ENCODE data around the gene PMP22. TPM values are rescaled to one million over a fixed set of nuclear protein-coding genes. Genes with fewer than 3 reads are reported as not detected.

Gene PMP22
- 100 to 1,000 TPM in 1 of 4 donors, 10 to 100 TPM in 3; 53.1 to 210 (median 77.5) TPM for polyA plus RNA-seq (ENCODE audit: insufficient read length in 4 of 4)

DNA sequence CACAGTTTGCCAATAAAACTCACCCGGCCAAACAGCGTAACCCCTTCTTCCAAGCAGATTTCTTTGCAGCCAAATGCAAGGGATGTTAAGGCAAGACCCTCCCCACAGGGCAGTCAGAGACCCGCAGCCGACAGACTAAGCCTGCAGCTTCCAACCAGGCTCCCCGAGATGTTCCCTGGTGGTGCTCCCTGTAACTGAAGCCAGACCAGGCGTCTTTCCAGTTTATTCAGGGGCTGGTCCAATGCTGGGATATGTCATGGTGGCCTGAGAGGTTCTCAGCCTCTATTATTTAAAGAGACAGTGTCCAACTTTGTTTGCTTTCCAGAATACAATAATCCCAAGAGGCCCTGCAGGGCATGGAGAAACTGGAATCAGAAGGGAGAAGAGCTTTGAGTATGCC, at the start of gene PMP22:
Gene PMP22 (minus strand): TSS at position 196 of the 400 bp plus-strand sequence. CDS start 4,599 bp downstream, outside the sequence.
- DNase-seq (ENCODE audit: low read depth in 4 of 4, low spot score in 3 of 4): no peak

DNA sequence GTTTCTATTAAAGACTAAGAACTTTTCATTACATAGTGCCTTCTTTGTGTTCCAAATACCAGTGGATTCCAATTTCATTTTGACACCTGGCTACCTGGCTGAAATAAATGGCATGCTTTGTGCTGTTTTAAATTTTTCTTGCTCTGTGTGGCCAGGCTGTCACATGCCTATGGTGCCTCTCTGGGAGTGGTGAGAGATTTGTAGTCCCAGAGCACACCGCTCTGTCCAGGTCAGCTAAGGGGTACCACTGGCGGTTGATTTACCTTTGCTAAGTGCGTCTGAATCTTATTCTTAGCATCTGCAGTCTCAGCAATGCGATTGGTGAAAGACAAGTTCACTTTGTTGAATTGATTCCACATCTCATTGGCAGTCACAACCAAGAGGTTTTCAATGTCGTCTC, 46.9 kb upstream of the PMP22 start:
- DNase-seq (ENCODE audit: low read depth in 4 of 4, low spot score in 3 of 4): no peak

DNA sequence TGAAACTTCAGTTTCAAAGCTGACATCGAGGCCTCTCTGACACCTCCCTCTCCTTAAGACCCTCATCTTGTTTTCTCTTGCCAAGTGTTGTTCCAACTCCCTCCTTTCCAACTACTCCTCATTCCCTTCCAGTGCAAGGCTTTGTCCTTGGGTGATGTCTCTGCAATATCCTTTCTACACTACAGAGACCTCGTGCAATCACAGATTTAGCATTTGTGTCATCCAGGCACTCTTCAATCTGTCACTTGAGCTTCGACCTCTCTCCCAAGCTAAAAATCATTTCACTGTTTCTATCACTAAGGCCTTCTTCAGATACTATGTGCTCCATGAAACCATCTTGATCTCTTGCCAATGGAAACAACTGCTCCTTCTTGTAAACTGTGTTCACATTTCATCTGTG, 44.7 kb upstream of the PMP22 start:
- no peak for DNase-seq (ENCODE audit: low read depth in 4 of 4, low spot score in 3 of 4)

DNA sequence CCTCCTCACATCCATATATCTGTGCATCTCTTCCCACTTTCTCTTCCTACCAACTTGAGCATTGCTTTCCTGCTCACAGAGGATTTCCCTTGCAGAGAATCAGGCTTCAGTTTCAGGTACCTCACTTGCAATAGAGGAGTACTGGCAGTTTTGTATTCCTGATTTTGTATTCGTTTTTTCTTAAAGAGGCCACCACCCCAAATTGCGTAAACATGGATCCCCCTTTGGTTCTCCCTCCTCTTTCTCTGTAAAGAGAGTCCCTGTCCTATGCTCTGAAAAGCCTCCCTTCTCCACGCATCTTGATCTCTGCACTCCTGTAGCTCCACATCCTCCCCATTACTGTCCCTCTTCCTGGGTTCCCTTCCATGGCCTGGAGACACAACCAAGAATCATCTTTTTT, 44.1 kb upstream of the PMP22 start:
- DNase-seq (ENCODE audit: low read depth in 4 of 4, low spot score in 3 of 4): no peak

DNA sequence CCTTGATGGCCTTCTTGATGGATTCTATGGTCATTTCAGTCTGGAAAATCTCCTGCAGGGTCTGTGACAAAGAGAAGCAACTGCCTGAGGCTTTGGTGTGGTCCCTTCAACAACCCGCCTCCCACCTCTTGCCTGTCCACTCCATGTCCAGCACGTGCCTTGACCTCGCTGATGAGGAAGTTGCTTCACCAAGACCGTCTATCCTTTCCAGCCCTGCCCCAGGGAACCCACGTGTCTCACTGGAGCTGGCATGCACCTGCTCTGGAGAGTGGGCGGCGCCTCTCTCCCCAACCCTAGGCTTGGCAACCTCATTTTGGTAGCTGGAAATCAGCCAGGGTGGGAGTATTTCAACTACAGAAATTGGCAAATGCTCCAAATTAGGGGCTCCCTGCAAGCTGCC, 43.6 kb upstream of the PMP22 start:
- no peak for DNase-seq (ENCODE audit: low read depth in 4 of 4, low spot score in 3 of 4)

DNA sequence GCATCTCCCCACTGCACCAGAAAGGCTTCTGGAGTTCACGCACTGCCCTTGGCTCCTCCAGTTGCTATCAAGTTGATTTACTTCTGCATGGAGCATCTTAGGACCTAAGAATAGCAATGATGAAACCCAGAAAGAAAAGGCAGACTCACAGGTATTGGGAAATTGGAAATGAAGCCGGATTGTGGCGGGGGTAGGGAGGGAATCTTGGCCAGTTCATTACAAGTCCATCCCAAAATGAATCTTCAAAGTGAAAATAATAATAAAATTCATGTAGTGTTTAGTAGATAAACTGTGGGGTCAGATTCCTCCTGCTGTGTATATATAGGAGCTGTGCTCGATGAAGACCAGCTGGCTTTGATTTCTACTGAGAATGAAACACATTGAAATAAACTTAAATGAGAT, 42.6 kb upstream of the PMP22 start:
- DNase-seq (ENCODE audit: low read depth in 4 of 4, low spot score in 3 of 4): peak in 1 of 4 donors; percentile 14

DNA sequence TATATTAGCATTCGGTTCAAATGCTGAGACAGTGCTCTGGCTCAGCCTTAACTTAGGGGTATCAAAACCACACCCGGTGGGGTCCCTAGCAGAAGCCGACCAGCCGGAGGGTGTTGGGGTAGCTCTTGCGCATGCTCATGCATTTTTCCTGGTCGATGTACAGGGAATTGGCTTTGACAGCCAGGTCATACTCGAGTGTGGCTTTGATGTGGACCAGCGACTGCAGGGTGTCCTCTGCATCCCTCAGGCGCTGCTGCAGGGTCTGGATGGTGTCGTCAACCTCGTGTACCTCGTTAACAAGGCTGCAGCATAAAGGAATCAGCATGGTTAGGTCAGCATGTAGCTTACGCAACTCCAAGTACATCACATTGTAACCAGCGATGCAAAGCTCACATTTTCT, 38.7 kb upstream of the PMP22 start:
- no peak for DNase-seq (ENCODE audit: low read depth in 4 of 4, low spot score in 3 of 4)

DNA sequence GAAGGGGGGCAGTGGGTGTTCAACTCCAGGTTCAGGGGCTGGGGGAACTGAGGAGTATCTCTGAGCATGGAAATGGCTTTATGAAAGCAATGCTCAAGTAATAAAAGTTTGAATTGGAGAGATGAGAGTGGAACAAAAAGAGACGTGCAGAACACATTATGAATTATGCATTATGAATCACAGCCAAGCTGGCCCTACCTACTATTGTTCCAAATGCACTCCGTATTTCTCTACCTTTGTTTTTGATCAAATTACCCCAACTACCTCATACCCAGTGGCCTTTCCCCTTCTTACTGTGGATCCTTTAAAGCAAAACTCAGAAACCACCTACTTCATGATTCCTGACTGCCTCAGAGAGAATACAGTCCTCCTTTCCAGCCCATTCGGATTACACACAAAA, 38.1 kb upstream of the PMP22 start:
- no peak for DNase-seq (ENCODE audit: low read depth in 4 of 4, low spot score in 3 of 4)

DNA sequence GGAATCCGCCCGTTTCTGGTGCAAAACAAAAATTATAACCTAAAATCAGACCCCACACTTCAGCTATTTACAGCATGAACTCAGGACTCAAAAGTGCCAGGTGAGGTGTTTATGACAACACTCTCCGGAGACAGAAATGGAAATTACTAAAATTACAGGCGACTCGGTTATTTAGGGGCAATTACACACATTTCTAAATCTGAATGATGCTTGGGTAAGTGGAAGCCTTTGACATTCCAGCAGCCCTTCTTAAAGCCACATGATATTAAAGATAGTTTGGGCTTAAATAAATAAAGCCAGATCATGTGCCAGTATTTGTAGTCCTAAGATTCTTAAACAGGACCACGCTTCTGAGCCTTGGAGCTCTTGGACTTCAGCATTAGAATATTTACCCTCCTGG, 36.7 kb upstream of the PMP22 start:
- DNase-seq (ENCODE audit: low read depth in 4 of 4, low spot score in 3 of 4): no peak

DNA sequence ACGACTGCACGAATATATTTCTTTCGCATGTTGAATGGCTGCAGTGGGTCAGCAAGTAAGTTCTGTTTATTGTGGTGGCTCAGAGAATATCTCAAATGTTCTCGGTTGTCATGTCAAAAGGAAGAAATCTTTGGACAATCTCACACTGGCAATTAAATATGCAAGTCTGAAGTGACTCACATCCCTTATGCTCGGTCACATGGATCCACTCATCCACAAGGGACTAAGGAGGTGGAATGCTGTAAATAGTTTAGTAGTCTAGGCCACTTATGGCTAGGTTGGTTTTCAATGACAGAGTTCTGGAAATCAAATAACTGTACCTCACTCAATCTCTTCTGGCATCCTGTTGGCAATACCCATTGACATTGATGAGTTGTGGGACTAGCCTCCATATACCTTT, 33.0 kb upstream of the PMP22 start:
- DNase-seq (ENCODE audit: low read depth in 4 of 4, low spot score in 3 of 4): no peak

DNA sequence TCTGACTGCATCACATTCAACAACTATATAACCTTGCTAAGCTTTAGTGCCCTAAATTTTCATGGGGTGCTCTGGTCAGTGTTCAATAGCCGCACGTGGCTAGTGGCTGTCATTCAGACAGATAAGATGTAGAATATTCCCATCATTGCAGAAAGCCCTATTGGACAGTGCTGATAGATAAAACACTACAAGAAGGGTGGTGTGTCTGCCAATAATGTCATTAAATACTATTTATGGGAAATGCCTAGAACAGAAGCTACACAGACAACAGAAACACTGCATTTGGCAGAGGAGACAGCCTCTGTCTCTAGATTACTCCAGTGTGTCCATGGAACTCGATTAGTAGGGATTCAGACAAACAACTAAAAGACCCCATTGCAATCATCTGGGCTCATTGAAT, 28.4 kb upstream of the PMP22 start:
- no peak for DNase-seq (ENCODE audit: low read depth in 4 of 4, low spot score in 3 of 4)

DNA sequence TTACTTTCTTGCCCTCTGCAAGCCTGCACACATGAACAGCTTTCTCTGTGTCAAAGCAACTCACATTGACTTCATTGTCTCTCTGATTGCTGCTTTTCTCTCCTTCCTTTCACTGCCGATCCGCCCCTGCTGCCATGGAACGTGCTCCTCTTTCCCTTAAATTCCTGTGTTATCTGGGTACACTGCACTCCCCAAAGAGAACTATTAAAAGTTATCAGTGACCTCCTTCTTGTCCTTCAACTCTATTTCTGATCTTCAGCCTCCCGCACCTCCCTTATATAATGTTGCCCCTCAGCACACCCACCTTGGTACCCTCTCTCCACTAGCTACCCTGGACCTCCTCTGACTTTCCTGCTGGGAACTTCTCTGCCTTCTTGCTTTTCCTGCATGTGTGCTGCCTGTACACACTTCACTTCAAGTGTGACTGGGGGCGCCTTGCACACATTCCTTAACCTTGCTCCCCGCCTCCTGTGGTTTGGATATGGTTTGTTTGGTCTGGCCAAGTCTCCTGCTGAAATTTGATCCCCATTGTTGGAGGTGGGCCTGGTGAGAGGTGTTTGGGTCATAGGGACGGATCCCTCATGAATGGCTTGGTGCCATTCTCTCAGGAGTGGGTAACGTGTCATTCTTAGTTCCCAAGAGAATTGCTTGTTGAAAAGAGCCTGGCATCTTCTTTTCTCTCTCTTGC, 26.7 kb upstream of the PMP22 start:
- no peak for DNase-seq (ENCODE audit: low read depth in 4 of 4, low spot score in 3 of 4)

DNA sequence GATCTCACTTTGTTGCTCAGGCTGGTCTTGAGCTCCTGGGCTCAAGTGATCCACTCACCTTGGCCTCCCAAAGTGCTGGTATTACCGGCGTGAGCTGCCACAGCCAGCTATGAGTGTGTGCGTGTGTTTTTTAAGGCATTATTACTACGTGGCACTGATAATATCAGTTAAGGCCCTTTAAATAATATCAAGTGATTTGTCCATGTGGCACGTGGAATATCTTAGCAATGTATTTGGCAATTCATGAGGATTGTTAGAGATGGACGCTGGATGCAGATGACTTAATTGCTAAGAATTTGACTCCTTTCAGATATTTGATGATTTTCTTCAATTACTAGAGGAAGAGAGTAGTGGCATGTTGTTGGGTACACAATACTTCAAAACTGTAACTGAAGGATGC, 25.5 kb upstream of the PMP22 start:
- no peak for DNase-seq (ENCODE audit: low read depth in 4 of 4, low spot score in 3 of 4)

DNA sequence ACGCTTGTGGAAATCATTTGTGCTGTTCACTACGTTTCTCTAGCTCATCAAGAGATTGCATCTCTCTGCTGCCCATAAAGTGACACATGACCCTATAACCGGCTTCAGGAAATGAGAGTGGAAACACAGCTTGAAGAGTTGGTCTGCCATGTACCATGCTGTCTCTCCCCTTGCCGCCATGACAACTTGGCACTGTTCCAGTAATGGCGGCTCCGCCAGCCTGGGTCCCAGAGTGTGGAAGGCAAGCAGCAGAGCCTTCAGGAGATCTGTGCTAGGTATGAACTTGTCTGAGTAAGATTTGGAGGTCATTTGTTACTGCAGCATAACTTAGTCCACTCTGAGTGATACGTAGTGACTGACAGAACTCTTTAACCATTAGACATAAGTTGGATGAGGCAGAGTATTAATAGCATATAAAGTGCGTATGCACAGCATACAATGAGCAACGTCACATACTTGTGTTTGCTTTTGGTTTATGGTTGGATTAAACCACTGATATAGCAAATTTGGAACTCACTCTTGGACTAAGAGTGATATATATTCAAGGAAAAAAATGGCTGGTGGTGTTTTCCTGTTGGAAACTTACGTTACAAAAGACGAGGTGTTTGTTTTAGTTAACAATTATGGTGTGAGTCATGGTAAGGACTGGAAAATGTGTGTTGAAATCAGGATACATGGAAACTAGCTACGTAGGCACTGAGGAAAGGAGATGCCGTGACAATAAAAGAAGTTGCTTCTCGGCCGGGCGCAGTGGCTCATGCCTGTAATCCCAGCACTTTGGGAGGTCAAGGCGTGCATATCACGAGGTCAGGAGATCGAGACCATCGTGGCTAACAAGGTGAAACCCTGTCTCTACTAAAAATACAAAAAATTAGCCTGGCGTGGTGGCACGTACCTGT, 24.4 kb upstream of the PMP22 start:
- DNase-seq (ENCODE audit: low read depth in 4 of 4, low spot score in 3 of 4): no peak

DNA sequence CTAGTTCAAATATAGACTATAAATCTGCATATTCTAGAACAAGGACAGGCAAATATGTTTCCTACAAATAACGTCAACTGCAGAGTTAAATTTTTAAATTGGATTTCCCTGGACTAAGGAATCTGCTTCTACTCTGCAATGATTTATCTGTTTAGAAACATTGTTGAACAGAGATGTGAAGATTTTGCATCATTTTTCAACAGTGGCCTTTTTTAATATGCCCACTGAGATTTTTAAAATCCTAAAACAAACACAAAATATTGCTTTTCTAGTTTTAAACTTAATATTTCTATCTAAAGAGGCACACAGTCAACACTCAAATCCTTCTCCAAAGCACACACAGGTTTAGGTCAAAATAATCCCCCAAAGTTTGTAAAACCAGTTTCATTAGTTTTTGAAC, 23.7 kb upstream of the PMP22 start:
- DNase-seq (ENCODE audit: low read depth in 4 of 4, low spot score in 3 of 4): no peak

DNA sequence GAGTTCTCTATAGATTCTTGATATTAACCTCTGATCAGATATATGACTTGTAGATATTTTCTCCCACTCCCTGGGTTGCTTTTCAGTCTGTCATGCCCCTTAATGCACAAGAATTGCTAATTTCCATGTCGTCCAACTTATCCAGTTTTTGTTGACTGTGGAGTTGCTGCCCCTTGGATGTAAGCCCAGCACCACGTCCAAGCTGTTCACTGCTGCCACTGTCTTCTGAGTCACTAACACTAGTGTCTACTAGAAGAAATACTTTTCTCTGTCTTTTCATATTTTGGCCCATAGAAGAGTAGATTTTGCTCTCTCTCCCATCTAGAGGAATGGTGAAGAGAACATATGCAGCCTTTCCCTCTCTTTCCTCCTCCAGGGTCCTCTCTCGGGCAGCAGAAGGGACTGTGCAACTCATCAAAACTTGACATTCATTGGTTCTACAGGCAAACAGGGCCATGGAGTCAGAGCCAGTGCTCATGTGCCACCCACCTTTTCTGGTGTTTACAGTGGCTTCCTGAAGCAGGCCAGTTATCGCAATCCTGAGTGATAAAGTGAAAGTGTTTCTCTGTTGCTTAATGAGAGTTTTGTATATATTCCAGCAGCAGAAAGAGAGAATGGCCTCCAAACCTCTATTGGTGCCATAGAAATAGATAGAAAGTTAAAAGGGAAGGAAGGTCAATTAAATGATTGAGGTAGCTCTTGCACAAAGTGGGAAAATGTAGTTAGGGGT, 22.6 kb upstream of the PMP22 start:
- DNase-seq (ENCODE audit: low read depth in 4 of 4, low spot score in 3 of 4): no peak

DNA sequence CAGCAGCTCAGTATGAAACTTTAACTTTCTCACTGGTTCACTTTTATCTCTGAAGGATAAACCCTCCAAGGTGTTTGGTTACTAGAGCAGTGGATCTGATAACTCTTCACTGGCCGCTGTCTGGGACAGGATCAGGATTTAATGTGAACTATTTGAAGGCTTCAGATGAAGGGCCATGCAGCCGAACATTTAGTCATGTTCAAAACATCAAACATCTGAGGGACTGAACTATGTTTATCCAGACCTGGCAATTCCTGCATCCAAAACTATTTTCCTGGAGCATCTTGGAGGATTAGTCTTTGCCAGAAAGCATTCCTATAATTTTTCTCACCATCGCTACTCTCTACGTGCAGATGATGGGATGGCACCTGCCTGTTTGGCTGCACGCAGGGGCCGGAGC, 20.3 kb upstream of the PMP22 start:
- no peak for DNase-seq (ENCODE audit: low read depth in 4 of 4, low spot score in 3 of 4)

DNA sequence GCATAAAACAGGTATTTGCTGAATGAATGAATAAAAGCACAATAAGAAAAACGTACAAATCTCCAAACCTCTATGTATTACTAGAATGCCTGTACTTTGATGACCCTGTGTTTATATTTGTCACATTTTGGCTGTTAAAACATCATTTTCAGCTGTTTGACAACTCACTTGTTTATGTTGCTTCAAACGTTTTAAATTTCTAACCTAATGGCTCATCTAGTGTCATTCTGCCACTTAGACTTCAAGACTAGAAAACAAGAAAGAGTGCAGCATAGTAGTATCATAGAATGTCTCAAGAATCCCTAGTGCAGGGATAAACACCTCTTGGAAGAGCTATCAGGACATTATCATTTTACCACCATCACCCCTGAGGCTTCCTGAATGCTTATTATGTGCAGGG, 19.4 kb upstream of the PMP22 start:
- DNase-seq (ENCODE audit: low read depth in 4 of 4, low spot score in 3 of 4): no peak

DNA sequence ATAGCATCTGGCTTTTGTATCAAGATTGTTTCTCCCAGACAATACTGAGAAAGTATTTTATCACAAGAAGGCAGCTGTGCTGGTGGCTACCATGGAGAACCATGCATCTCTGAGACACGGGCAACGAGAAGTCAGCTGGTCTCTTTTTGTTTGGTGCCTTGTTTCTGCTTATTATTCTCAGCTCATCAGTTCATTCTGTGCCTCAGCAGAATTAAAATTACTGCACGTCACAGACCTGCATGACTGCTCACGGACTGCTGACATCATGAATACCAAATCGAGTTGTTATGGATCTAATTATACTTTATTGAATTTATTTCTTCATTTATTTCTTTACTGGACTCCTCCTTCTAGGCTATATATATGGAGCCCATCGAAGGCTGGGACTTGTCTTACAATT, 19.0 kb upstream of the PMP22 start:
- DNase-seq (ENCODE audit: low read depth in 4 of 4, low spot score in 3 of 4): no peak

DNA sequence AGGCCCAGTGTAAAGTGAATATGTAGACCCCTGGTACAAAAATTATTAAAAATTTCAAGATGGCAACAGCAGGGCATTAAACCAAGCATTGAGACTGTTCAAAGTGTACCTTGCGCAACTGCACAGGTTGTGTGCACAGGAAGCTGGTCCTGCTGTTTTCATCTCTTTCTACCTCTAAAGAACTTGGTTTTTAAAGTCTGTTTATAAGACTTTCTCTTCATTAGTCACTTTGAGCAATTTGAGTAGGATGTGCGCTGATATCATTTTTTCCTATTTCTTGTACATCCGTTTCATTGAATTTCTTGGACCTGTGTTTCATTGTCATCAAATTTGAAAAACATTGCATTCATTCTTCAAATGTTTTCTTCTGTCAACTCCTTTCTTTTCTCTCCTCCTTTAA, 16.8 kb upstream of the PMP22 start:
- DNase-seq (ENCODE audit: low read depth in 4 of 4, low spot score in 3 of 4): no peak

DNA sequence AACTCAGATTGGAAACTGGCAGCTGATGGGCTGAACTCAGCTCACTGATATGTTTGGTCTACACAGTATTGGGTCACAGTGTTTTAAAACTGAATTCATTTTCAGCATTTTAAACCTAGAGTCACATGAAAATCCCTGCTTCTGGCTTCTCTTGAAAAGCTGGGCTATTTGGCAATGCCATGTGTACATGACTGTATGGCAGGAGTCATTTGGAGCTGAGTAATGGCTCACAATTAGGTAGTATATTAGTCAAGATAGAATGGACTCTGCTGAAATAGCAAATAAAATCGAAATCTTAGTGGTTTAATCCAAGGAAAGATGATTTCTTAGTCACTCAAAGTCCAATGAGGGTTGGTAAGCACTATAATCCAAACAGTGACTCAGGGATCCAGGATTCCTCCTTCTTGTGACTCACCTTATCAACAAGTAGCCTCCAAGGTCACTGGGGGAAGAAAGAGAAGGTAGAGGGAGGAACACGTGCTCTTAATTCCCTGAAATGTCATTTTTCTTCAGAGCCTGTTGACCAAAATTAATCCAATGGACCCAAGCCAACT, 13.9 kb upstream of the PMP22 start:
- DNase-seq (ENCODE audit: low read depth in 4 of 4, low spot score in 3 of 4): no peak
